ENCODE data around the gene BMP7. TPM values are rescaled to one million over a fixed set of nuclear protein-coding genes. Genes with fewer than 3 reads are reported as not detected.
A peak's percentile ranks its signal among the peaks of the same experiment; 100 is the strongest.

The BMP7 gene
- total RNA-seq, 1 experiment from 2014 or later = not detected

GRCh38 chr20:57203986-57204385, 62.5 kb downstream of the BMP7 start:
- no peak overlapping the region for H3K27ac Mint-ChIP-seq (ENCODE audit: low read depth, unreplicated experiment)
- CTCF ChIA-PET = interaction anchor here (0.6 kb wide), 1 partner anchor 882 kb away, joined by 3 read pairs; no protein-coding TSS in a partner anchor
- no peak for DNase-seq (ENCODE audit: unreplicated experiment)
- TF ChIP-seq, protein P1, sequence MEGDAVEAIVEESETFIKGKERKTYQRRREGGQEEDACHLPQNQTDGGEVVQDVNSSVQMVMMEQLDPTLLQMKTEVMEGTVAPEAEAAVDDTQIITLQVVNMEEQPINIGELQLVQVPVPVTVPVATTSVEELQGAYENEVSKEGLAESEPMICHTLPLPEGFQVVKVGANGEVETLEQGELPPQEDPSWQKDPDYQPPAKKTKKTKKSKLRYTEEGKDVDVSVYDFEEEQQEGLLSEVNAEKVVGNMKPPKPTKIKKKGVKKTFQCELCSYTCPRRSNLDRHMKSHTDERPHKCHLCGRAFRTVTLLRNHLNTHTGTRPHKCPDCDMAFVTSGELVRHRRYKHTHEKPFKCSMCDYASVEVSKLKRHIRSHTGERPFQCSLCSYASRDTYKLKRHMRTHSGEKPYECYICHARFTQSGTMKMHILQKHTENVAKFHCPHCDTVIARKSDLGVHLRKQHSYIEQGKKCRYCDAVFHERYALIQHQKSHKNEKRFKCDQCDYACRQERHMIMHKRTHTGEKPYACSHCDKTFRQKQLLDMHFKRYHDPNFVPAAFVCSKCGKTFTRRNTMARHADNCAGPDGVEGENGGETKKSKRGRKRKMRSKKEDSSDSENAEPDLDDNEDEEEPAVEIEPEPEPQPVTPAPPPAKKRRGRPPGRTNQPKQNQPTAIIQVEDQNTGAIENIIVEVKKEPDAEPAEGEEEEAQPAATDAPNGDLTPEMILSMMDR (IDR thresholded peaks at IDR 0.05; ENCODE audit: unreplicated experiment) = no peak
- H3K9me3 Mint-ChIP-seq (ENCODE audit: unreplicated experiment) = peaks cover 7% of the 10 kb centered on the region
- no peaks in the 10 kb centered on the region for H3K27me3 Mint-ChIP-seq (ENCODE audit: insufficient read depth, unreplicated experiment)
- H3K4me1 Mint-ChIP-seq (ENCODE audit: insufficient read depth, unreplicated experiment) = peaks cover 17% of the 10 kb centered on the region
- POLR2A ChIA-PET = interaction anchor here (0.5 to 1.7 kb wide), 3 partner anchors 8 to 164 kb away, joined by 3 to 5 read pairs (median 4); no protein-coding TSS in a partner anchor
- intact Hi-C loops (cut with micrococcal nuclease) = no loop called here
- no TSS peak for BruUV-seq (replicated peaks)
- H3K36me3 Mint-ChIP-seq (ENCODE audit: insufficient read depth, unreplicated experiment) = no peaks in the 10 kb centered on the region
- no peak overlapping the region for H3K4me3 Mint-ChIP-seq (ENCODE audit: unreplicated experiment)

DNA sequence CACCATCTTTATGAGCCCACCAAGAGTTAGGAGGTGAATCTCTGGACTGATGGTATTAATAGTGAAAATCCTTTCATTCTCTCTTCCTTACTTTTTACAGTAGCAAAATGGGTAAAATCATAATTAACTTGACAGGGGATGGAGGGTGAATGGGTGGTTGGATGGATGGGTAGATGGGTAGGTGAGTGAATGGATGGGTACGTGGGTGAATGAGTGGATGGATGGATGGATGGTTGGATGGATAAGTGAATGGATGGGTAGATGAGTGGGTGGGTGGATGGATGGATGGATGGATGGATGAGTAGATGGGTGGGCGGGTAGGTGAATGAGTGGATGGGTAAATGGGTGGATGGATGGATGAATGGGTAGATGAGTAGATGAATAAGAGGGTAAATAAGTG, 63.2 kb downstream of the BMP7 start:
- no peaks in the 10 kb centered on the region for H3K36me3 Mint-ChIP-seq (ENCODE audit: insufficient read depth, unreplicated experiment)
- no peak overlapping the region for H3K27ac Mint-ChIP-seq (ENCODE audit: low read depth, unreplicated experiment)
- intact Hi-C loops (cut with micrococcal nuclease) = no loop called here
- ChIA-PET CTCF (interaction anchor here (0.6 kb wide), 1 partner anchor 80 kb away, joined by 3 read pairs; no protein-coding TSS in a partner anchor), POLR2A (no interaction called here)
- no peak for DNase-seq (ENCODE audit: unreplicated experiment)
- peaks cover 7% of the 10 kb centered on the region for H3K9me3 Mint-ChIP-seq (ENCODE audit: unreplicated experiment)
- TF ChIP-seq, protein P1 (IDR thresholded peaks at IDR 0.05; ENCODE audit: unreplicated experiment) = no peak
- H3K27me3 Mint-ChIP-seq (ENCODE audit: insufficient read depth, unreplicated experiment) = no peaks in the 10 kb centered on the region
- no TSS peak for BruUV-seq (replicated peaks)
- peaks cover 17% of the 10 kb centered on the region for H3K4me1 Mint-ChIP-seq (ENCODE audit: insufficient read depth, unreplicated experiment)
- no peak overlapping the region for H3K4me3 Mint-ChIP-seq (ENCODE audit: unreplicated experiment)

DNA sequence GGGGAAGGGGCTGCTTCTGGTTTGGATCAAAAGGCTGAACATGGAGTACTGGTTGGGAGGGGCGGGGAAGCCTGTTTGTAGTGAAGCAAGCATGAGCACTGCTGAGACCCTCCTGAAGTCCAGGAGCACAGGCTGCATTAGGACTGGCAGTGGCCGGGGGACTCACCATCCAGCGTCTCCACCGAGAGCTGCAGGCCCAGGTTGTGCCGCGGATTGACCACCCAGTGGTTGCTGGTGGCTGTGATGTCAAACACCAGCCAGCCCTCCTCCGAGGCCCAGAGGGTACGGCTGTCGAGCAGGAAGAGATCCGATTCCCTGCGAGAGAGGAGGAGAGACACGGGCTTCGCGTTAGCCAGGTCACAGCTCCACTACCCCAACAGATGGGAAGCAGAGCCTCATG, 64.1 kb downstream of the BMP7 start:
- ChIA-PET POLR2A (no interaction called here), CTCF (interaction anchor here (2.5 kb wide), 1 partner anchor 131 kb away, joined by 12 read pairs; no protein-coding TSS in a partner anchor)
- Mint-ChIP-seq H3K27ac (ENCODE audit: low read depth, unreplicated experiment) (no peak overlapping the region), H3K27me3 (ENCODE audit: insufficient read depth, unreplicated experiment) (no peaks in the 10 kb centered on the region), H3K36me3 (ENCODE audit: insufficient read depth, unreplicated experiment) (no peaks in the 10 kb centered on the region), H3K9me3 (ENCODE audit: unreplicated experiment) (peaks cover 6% of the 10 kb centered on the region), H3K4me3 (ENCODE audit: unreplicated experiment) (no peak overlapping the region), H3K4me1 (ENCODE audit: insufficient read depth, unreplicated experiment) (peaks cover 17% of the 10 kb centered on the region)
- intact Hi-C loops (cut with micrococcal nuclease) = no loop called here
- BruUV-seq (replicated peaks) = no TSS peak
- DNase-seq (ENCODE audit: unreplicated experiment) = no peak
- TF ChIP-seq, protein P1 (IDR thresholded peaks at IDR 0.05; ENCODE audit: unreplicated experiment) = no peak

DNA sequence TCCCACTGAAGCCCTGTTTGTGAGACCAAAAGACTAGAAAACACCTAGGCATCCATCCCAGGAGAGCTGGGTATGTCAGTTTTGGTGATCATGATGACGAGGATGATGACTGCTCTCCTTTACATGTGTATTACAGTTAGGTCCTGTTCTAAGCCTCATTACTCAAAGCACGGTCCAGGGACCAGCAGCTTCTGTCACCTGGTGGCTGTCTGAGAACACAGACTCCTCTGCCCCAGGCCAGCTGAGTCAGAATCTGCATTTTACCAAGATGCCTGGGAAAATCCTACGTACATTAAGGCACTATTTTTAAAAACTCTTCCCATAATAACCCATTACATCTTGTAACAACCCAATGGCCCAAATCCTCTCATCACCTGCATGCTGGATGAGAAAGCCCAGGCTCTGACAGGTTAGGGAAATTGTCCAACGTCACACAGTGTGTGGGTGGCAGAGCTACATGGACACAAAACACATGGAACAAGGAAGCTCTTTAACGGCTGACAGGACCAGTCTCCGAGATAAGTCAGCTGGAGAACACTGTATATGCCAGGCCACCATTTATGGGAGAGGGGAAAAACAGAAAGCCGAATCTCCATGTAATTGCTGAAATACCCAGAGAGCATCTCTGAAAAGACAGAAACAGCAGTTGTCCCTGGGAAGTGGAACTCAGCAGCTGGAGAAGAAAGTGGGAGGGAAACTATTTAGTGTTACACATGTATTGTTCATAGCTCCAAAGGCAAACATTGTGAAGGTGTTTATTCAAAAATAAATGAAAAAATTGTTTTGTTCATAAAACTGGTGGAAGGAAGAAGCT, 65.4 kb downstream of the BMP7 start:
- DNase-seq (ENCODE audit: unreplicated experiment) = peak; percentile 30
- ChIA-PET CTCF (interaction anchor here (0.6 to 2.5 kb wide), 4 partner anchors 106 to 797 kb away, joined by 3 to 12 read pairs (median 3); no protein-coding TSS in a partner anchor), POLR2A (interaction anchor here (0.7 to 2.1 kb wide), 5 partner anchors 12 to 122 kb away, joined by 3 to 5 read pairs (median 3); no protein-coding TSS in a partner anchor)
- no peaks in the 10 kb centered on the region for H3K36me3 Mint-ChIP-seq (ENCODE audit: insufficient read depth, unreplicated experiment)
- intact Hi-C loops (cut with micrococcal nuclease) = loop anchor here (1.0 kb wide), 1 partner anchor 109 kb away; no protein-coding TSS in a partner anchor
- BruUV-seq (replicated peaks) = no TSS peak
- no peaks in the 10 kb centered on the region for H3K9me3 Mint-ChIP-seq (ENCODE audit: unreplicated experiment)
- no peak overlapping the region for H3K4me3 Mint-ChIP-seq (ENCODE audit: unreplicated experiment)
- peaks cover 16% of the 10 kb centered on the region for H3K4me1 Mint-ChIP-seq (ENCODE audit: insufficient read depth, unreplicated experiment)
- H3K27me3 Mint-ChIP-seq (ENCODE audit: insufficient read depth, unreplicated experiment) = no peaks in the 10 kb centered on the region
- TF ChIP-seq, protein P1 (IDR thresholded peaks at IDR 0.05; ENCODE audit: unreplicated experiment) = no peak
- no peak overlapping the region for H3K27ac Mint-ChIP-seq (ENCODE audit: low read depth, unreplicated experiment)
